Testis (tissue), 2 donors: ENCODE measurements around the gene PITPNC1.
"Not testable (repeated sequence)": the region's sequence is repeated elsewhere in the genome, so short reads cannot be mapped to it uniquely, and the experiment has no call there.

Experiments
- CTCF ChIP-seq, 3 experiments: fragments of 450-650 bp in 2 of 3; fragments of 200-600 bp in 1 of 3; sonication (generic) in 1 of 3; IDR thresholded peaks; one replicate each; pipeline ENCODE4 v1.5.1; 2016 to 2019; ENCODE audit warnings: antibody characterized with exemption in 3 of 3, mild to moderate bottlenecking in 2 of 3, moderate library complexity in 1 of 3
- POLR2A ChIP-seq: fragments of 450-650 bp; IDR thresholded peaks from one replicate; pipeline ENCODE4 v1.6.1; 2017; ENCODE audit warnings: antibody characterized with exemption, mild to moderate bottlenecking, moderate library complexity

GRCh38 chr17:67648906-67649295 lies 271.8 kb downstream of the PITPNC1 start:
- not testable (repeated sequence) for TF ChIP-seq POLR2A; CTCF (IDR thresholded peaks at IDR 0.05)
